Central memory CD8-positive, alpha-beta T cell (primary cell): ENCODE results near the gene KRT2.

Experiments
- ATAC-seq: fragments of 150-1000 bp; cut with Tn5 transposase; replicated peaks from 2 replicates; pipeline ENCODE4 v1.10.0; 2022; ENCODE audit warnings: mild to moderate bottlenecking, moderate FRiP score, moderate number of reproducible peaks; ENCODE audit not compliant: poor library complexity, severe bottlenecking; ENCODE audit errors: extremely low read depth
- DNase-seq, 2 donors: peaks; one replicate each; pipeline ENCODE4 v3.0.0; 2021; ENCODE audit warnings: low spot score in 2 of 2
- H3K27ac Mint-ChIP-seq: one replicate; pipeline ENCODE4 v1.8.0; 2022; ENCODE audit warnings: low read depth, mild to moderate bottlenecking, moderate library complexity, mixed read lengths
- H3K27me3 Mint-ChIP-seq: one replicate; pipeline ENCODE4 v1.8.0; 2022; ENCODE audit warnings: mixed read lengths
- H3K36me3 Mint-ChIP-seq: one replicate; pipeline ENCODE4 v1.8.0; 2022; ENCODE audit warnings: mild to moderate bottlenecking, moderate library complexity, mixed read lengths; ENCODE audit not compliant: insufficient read depth
- H3K4me1 Mint-ChIP-seq: one replicate; pipeline ENCODE4 v1.8.0; 2022; ENCODE audit warnings: mixed read lengths
- H3K4me3 Mint-ChIP-seq: one replicate; pipeline ENCODE4 v1.8.0; 2022; ENCODE audit warnings: mild to moderate bottlenecking, moderate library complexity, mixed read lengths
- H3K9me3 Mint-ChIP-seq: one replicate; pipeline ENCODE4 v1.8.0; 2022; ENCODE audit warnings: mixed read lengths

Gene KRT2

GRCh38 chr12:52614381-52615207 is 37.4 kb downstream of the KRT2 start:
- H3K27ac Mint-ChIP-seq, result peak overlapping the region; percentile 67
- H3K4me3 Mint-ChIP-seq, result no peak overlapping the region
- H3K36me3 Mint-ChIP-seq, result peaks cover 1% of the 10 kb centered on the region
- no peaks in the 10 kb centered on the region for H3K9me3 Mint-ChIP-seq
- peak in 1 of 2 donors; percentile 5 for DNase-seq
- no peak for ATAC-seq
- H3K27me3 Mint-ChIP-seq, result no peaks in the 10 kb centered on the region
- H3K4me1 Mint-ChIP-seq, result peaks cover 64% of the 10 kb centered on the region

DNA sequence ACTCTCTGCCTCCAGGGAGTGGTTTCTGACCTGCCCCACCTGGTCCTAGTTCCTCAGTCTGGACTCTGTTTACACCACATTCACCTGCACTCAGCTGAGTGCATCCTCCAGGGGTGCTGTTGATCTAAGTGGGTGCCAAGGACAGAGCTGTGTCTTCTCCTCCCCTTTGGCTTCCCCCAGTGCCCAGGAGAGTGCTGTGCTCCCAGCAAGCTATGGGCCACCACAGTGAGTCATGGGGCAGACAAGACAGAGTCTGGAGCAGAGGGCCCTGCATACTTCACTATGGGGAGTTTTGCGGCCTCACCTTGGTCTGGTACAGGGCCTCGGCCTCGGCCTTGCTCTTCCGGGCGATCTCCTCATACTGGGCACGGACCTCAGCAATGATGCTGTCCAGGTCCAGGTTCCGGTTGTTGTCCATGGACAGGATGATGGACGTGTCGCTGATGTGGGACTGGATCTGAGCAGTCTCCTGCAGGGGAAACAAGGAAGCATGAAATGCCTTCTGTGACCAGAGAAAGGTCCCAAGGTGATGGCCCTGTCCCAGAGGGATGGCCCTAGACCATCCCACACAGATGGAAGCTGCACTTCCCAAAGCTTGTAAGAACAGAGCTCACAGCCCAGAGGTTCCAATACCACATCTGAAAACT is 38.5 kb downstream of the KRT2 start:
- Mint-ChIP-seq H3K27me3 (no peaks in the 10 kb centered on the region), H3K9me3 (no peaks in the 10 kb centered on the region), H3K36me3 (peaks cover 1% of the 10 kb centered on the region), H3K4me1 (peaks cover 69% of the 10 kb centered on the region), H3K4me3 (no peak overlapping the region), H3K27ac (peak overlapping the region; percentile 66)
- peak; percentile 2 to 8 for DNase-seq
- ATAC-seq, result no peak

DNA sequence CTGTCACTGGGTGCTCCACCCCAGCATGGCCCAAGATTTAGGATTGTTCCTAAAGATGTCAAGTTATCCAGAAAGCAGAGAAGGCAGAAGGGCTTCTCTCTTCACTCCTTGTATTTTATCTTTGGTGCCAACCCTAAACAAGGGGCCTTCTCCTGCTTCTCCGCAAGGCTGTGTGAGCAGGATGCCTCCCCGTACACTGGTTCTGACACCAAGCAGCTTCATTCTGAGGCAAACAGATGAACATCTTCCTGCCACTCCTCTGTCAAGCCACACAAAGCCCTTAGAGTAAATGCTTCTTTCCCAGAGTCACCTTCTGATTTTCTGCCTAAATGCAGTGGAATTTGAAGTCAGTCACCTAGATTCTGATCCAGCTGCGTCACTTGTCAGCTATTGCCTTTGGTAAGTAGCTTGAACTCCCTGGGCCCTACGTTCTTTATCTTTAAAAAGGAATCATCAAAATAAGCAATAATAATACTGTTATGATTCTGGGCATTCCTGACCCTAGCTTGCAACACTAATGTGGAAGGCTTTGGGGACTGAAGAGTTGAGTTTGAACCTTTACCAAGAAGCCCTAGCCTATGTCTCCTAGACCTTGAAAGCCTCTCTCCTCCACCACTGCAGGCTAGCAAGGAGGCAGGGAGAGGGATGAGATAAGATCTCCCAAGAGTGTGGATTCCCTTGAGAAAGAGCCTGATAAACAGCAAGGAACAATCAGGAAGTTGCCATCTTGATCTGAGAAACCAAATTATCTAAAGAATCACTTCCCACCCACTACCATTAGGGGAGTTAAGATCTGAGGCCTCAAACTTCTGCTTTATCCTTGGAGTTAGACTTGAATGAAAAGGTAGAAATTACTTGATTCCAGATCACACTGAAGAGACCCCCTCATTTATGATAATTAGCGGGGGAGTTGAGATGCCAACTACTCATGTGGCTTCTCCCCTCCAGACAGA is 39.3 kb downstream of the KRT2 start:
- DNase-seq, result peak; percentile 2 to 5
- H3K27ac Mint-ChIP-seq, result peak overlapping the region; percentile 42

DNA sequence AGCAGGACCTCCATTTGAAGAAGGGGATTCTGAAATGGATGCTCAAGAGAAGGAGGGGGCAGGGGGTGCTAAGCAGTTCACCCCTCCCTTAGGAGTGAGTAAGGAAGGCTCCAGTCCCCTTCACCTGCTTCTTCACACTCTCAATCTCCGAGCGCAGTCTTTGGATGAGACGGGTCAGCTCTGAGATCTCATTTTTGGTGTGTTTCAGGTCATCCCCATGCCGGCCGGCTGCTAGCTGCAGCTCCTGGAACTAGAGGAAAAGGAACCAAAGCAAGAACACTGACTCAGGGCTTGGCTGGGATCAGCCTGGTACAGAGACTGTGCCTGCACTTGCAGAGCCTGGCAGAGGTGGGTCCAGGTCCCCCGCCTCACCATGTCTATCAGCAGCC is 40.9 kb downstream of the KRT2 start:
- Mint-ChIP-seq H3K4me1 (peaks cover 73% of the 10 kb centered on the region), H3K27me3 (peaks cover 12% of the 10 kb centered on the region), H3K36me3 (peaks cover 1% of the 10 kb centered on the region), H3K9me3 (no peaks in the 10 kb centered on the region), H3K4me3 (peak overlapping the region; percentile 50), H3K27ac (no peak overlapping the region)
- no peak for ATAC-seq
- peak in 1 of 2 donors; percentile 9 for DNase-seq

More for the DNA sequence above, 39.3 kb downstream of the KRT2 start:
- Mint-ChIP-seq H3K4me1 (peaks cover 74% of the 10 kb centered on the region), H3K27me3 (peaks cover 1% of the 10 kb centered on the region), H3K9me3 (no peaks in the 10 kb centered on the region), H3K4me3 (no peak overlapping the region), H3K36me3 (peaks cover 1% of the 10 kb centered on the region)
- no peak for ATAC-seq

GRCh38 chr12:52608826-52609630 is 43.0 kb downstream of the KRT2 start:
- ATAC-seq, result no peak
- Mint-ChIP-seq H3K9me3 (no peaks in the 10 kb centered on the region), H3K4me1 (peaks cover 66% of the 10 kb centered on the region), H3K36me3 (peaks cover 1% of the 10 kb centered on the region), H3K27ac (no peak overlapping the region), H3K4me3 (peak overlapping the region; percentile 8), H3K27me3 (peaks cover 12% of the 10 kb centered on the region)
- no peak for DNase-seq

GRCh38 chr12:52608161-52608560 is 43.9 kb downstream of the KRT2 start:
- Mint-ChIP-seq H3K4me1 (peaks cover 59% of the 10 kb centered on the region), H3K27ac (no peak overlapping the region)

DNA sequence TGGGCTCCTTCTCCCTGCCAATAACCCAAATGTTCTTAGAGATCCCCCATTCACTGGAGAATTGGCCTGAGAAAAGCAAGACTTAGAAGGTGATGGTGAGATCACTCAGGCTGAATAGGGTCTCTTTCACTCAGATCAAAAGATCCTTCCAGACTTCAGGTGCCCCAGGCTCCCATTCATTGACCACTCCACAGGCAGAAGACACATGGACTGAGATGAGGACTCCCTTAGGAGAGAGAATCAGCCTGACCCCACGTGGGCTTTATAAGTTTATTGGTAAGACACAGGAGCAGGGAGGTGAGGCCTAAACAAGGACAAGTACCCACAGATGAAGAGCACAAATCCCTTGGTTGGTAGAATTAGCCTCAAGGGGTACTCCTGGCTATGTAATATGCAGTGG is 44.7 kb downstream of the KRT2 start:
- no peak for ATAC-seq
- Mint-ChIP-seq H3K9me3 (no peaks in the 10 kb centered on the region), H3K27me3 (peaks cover 12% of the 10 kb centered on the region), H3K36me3 (peaks cover 1% of the 10 kb centered on the region), H3K4me3 (no peak overlapping the region), H3K27ac (no peak overlapping the region), H3K4me1 (peaks cover 52% of the 10 kb centered on the region)
- DNase-seq, result no peak

More at GRCh38 chr12:52608161-52608560, 43.9 kb downstream of the KRT2 start:
- DNase-seq (no peak), ATAC-seq (no peak)
- H3K9me3 Mint-ChIP-seq, result no peaks in the 10 kb centered on the region
- H3K4me3 Mint-ChIP-seq, result no peak overlapping the region
- peaks cover 1% of the 10 kb centered on the region for H3K36me3 Mint-ChIP-seq
- H3K27me3 Mint-ChIP-seq, result peaks cover 12% of the 10 kb centered on the region

DNA sequence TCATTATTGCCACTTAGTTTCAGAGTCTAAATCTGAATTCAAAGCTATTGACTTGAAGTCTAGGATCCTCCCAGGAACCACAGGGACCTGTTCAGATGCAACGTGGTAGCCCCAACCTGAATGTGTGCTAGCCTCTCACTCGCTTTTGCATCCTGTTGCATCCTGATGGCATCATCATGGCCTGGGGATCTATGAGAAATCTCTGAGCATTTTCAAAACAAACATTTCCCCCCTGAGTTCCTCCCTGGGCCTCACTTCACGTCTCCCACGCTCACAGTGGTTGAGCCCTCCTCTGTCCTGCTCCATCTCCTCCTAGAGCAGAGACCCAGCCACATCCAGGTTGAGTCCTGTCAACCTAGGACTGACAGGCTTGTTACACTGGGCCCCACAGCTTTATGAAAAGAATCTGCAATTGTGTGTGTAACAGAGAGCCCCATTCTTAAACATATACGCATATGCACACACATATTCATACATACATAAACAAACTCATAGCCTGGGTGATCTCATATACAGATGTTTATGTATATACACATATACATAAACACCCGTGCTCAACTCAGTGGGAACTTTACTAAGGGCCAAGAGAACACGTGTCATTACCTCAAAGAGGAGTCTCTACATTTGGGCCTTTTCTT is 45.3 kb downstream of the KRT2 start:
- no peak overlapping the region for H3K4me3 Mint-ChIP-seq
- DNase-seq, result no peak
- peaks cover 12% of the 10 kb centered on the region for H3K27me3 Mint-ChIP-seq
- peaks cover 49% of the 10 kb centered on the region for H3K4me1 Mint-ChIP-seq
- peaks cover under 1% of the 10 kb centered on the region for H3K36me3 Mint-ChIP-seq
- ATAC-seq, result no peak
- H3K9me3 Mint-ChIP-seq, result no peaks in the 10 kb centered on the region
- no peak overlapping the region for H3K27ac Mint-ChIP-seq

DNA sequence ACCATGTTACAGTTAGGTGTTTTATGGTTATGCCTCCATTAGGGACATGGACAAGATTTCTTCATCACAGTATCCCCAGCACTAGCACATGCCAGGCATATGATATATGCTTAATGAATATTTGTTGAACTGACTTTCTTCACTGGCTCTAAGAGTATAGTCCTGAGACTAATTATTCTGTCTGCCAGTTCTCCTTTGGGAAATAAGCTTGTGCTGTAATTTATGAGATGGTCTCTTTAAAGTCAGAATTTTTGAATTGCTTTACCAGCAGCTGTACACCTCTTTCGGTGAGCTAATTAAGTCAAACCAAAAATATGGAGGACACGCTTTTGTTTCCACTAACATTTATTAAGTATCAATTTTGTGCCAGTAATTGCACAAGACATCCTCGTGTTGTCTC is 45.9 kb downstream of the KRT2 start:
- Mint-ChIP-seq H3K27me3 (peaks cover 12% of the 10 kb centered on the region), H3K36me3 (no peaks in the 10 kb centered on the region), H3K9me3 (no peaks in the 10 kb centered on the region), H3K4me1 (peaks cover 45% of the 10 kb centered on the region), H3K4me3 (no peak overlapping the region), H3K27ac (no peak overlapping the region)
- ATAC-seq (no peak), DNase-seq (no peak)

DNA sequence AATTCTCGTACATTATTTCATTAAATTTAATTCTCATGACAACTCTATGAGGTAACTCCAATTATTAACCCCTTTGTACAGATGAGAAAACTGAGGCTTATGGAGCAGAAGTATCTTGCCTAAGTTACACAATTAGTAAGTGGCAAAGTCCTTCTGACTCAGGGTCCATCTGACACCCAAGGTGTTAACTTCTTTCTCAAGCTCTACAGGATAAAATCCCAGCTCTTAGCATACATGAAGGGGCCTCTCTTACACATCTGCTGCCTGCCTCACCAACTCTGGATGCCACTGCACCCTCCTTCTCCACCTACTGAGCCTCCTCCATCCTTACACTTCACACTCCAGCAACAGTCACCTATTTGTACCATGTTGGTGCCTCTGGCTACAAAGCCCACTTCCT is 46.5 kb downstream of the KRT2 start:
- Mint-ChIP-seq H3K4me3 (no peak overlapping the region), H3K36me3 (no peaks in the 10 kb centered on the region), H3K27ac (no peak overlapping the region), H3K4me1 (peaks cover 41% of the 10 kb centered on the region), H3K27me3 (peaks cover 13% of the 10 kb centered on the region), H3K9me3 (no peaks in the 10 kb centered on the region)
- no peak for ATAC-seq
- no peak for DNase-seq

DNA sequence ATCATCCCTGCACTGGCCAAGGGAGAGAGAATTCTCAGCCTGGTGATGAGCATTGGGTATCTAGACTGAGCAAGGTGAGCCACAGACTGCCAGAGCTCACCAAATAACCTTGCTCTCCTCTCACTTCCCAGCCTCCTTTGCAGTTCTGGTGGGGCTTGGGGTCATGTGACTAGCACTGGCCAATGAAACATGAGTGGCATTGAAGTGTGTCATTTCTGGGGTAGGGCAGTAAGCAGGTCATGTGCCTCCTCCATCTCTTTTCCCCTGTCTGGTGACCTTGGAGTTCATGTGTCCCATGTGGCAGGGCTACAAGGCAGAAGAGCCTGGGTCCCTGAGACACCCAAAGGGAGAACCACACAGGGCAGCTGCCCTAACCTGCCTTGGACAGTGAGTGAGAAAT is 47.2 kb downstream of the KRT2 start:
- Mint-ChIP-seq H3K27ac (no peak overlapping the region), H3K4me1 (peaks cover 34% of the 10 kb centered on the region), H3K4me3 (no peak overlapping the region), H3K9me3 (no peaks in the 10 kb centered on the region), H3K27me3 (peaks cover 20% of the 10 kb centered on the region), H3K36me3 (no peaks in the 10 kb centered on the region)
- ATAC-seq, result peak; percentile 6
- DNase-seq, result no peak
